Esophagus mucosa (tissue), 1 donor: ENCODE measurements around the gene FHIT. TPM values are rescaled to one million over a fixed set of nuclear protein-coding genes. Genes with fewer than 3 reads are reported as not detected.

ENCODE experiments used
- ATAC-seq: fragments of 200-7000 bp; cut with Tn5 transposase; one replicate; pipeline ENCODE4 v1.9.1; 2020
- total RNA-seq: library from RNA; stranded (reverse); gene quantifications from one replicate; pipeline ENCODE4 v1.2.4, GENCODE V29; 2023
- donor health status: DM: yes; HTN: yes; CAD: no.

FHIT gene
- total RNA-seq, 1 donor from 2014 or later = 10.5 TPM

- no peak for ATAC-seq
These were observed 1471.0 kb downstream of the FHIT start for GRCh38 chr3:59780209-59780608.

DNA sequence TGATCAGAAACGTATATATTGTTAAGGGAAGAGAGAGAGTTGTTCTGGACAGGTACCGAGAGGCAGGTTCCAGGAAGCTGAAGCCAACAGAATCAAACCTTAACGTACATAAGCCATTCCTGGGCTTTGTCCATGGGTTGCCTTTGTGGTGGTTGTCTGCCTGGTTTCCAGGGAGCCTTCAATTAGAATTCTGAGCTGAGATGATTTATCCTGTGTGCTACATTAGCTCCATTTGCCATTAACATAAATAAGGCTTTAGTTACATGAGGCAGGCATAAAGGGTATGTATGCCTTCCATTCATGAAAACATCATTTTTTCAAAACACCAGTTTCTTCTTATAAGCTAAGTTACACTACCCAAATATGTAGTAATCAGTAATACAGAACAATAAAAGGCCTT is 1472.0 kb downstream of the FHIT start:
- ATAC-seq = no peak

DNA sequence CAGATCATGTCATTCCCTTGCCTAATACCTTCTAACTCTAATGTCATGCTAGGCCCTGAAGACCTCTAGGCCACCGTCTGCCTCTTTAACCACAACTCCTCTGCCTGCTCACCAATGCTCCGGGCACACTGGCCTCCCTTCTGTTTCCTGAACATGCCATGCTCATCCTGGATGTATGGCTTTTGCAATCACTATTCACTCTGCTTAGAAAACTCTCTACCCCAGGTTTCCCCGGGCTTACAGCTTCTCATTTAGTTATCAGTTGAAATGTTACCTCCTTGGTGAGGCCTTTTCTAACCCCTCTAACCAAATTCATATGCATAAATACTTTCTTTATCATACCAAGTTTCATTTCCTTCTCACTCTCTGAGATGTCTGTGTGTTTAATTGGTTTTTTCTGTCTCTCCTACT is 1473.6 kb downstream of the FHIT start:
- no peak for ATAC-seq

DNA sequence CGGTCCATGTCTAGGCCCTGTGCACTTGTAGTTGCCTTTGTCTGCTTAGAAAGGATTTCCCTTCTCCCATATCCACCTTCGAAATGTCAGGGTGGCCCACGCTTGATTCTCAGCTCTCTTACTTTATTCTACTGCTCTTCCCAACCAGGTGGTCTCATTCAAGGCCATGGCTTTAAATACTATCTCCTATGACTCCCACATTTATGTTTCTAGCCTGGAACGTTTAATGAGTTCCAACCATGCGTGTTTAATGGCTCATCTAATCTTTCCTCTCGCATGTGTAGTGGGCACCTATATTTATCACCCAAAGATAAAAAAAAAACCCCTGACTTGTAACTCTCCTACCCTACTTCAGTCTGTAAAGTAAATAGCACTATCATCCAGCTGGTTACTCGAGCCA is 1474.2 kb downstream of the FHIT start:
- no peak for ATAC-seq

DNA sequence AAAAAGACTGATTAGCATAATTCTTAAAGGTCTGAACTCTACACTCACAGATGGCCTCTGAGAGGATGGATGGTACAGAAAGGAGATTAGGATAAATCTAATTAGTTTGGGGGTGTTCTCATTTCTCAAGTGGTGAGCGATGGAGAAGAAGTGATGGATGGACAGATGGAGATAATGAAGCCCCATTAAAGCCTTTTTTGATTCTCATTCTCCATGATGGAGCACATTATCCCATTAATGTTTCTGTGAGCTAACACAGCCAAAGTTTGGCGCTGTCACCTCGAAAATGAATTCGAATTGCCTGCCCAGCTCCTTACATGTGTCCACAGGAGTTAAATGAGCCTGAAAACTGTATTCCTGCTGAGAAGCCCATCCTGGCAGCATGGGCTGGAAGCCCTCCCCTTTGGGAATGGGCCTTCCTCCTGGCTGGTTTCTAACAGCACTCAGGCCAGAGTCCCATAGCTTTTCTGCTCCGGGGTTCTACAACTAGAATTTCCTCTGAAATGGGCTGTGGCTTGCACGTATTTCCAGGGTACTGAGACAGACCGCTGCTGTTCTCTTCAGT is 1475.4 kb downstream of the FHIT start:
- ATAC-seq = no peak

- ATAC-seq = no peak
These were observed 1476.1 kb downstream of the FHIT start for GRCh38 chr3:59775106-59775505.

DNA sequence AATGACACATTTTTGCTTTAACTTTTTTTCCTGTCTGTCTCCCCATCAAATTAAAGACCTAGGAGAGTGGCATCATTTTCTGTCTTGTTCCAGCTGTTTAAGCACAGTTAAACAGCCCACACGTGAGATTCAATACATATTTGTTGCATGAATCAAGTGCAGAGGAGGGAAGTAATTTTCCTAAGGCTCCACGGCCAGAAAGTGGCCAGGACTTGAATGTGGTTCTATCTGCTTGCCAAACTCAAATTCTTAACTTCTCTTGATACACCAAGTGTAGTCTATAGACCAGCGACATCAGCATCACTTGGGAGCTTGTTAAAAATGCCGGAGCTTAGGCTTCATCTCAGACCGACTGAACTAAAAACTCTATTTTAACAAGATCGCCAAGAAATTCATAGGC is 1476.6 kb downstream of the FHIT start:
- ATAC-seq = no peak

DNA sequence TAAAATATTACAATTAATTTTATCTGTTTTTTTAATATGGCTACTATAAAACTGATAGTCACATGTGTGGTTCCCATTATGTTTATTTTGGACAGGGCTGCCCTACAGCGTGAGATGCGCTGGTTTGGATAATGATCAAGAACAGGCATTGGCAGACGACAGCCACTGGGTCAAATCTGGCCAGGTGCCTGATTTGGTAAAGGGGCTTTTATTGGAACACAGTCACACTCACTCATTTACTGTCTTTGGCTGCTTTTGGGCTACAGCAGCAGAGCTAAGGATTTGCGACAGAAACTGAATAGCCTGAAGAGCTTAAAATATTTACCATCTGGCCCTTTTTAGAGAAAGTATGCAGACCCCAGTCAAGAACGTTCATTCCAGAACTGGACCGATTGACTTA is 1477.3 kb downstream of the FHIT start:
- no peak for ATAC-seq

DNA sequence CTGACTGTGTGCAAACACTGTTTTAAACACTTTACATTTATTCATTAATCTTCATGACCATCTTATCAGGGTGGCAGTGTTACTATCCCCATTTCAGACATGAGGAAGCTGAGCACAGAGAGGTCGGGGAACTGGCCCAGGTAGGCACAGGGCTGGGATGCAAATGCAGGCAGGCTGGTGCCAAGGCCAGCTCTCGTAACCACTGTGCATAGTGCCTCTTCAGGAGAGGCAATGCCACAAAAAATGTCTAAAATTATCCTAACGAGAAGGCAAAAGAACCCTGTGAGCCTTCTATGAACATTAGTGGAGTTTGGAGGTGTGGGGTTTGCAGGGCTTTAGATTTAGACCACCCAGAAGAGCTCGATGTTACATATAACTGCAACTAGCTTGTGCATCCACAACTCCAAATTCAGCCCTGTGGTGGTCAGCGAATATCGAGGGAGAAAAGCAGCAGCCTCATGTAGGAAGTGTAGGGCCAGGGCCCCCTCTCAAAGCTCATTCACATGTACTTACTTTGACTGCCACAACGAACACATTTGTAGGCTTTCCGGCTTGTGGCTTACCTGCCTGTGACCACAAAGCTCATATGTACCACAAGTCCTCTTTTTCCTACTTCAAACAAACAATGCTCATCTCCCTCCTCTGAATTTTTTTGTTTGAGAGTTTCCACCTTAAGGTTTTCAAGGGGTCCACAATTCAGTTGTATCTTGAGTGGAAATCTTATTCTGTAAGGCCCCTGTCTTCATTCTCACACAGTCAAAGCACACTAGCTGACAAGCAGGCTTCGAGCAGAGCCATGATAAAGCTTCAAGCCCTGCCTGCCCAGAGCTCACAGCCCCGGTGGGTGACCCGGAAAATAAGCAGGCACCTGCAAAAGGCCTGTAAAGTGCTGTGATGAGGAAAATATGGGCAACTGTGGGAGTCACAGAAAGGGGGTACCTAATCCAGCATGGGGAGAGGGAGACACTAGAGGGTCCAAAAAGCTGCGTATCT is 1478.5 kb downstream of the FHIT start:
- ATAC-seq = no peak

GRCh38 chr3:59771768-59772181 is 1479.5 kb downstream of the FHIT start:
- ATAC-seq = peak; percentile 76

DNA sequence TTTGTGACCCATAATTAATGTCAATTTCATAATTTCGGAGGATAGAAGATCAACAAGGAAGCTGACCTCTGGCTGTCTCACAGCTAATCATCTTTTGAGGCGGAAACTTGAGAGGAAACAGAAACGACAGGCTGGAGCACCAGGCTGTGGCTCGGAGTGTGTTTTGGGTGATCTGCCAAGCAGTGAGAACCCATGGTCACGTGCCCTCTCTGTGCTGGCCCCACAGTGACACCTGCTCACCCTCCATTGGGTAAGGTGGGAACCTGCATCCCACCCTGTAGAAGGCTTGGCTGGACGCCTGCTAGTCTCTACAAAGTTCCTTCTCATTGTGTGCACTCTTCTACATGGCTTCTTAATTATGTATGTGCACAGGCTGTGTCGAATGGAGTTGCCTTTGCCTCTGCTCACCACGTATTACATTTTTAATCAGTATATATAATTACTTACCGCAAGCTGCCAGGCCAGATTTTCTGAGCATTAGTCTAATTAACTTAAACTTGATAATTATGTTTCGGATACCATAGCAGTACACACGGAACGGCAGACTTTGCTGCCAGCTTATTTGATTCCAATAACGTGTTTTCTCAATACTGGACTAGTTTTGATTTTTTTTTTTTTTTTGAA is 1482.0 kb downstream of the FHIT start:
- no peak for ATAC-seq

DNA sequence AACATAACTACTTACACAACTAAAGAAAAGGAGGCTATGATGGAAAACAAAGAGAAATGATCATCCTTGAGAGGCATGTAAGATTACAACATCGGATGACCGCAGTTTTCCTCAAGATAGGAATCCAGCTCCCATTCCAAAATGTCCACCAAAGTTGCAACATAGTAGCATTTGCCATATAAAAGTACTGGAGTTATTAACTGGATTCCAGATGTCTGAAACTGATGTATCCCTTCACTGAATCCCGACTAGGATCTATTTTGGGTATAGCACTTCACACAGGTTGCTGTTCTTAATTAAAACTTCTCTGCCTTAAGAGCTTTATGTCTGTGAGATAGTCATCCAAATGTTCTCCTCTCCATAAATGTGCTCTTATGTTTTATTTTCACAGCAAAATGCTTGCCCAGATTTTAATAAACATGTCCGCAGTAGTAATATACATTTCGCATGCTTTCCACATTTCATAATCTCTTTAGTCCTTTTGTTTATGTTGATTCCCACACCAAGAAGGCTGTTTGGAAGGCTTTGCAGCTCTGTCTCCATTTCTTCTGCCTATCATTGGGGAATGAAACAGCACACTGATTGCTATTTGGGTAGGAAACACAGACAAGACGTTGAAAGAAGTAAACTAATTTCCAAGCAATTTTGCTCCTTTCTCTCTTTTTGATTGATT is 1484.9 kb downstream of the FHIT start:
- no peak for ATAC-seq

GRCh38 chr3:59764171-59764570 is 1487.1 kb downstream of the FHIT start:
- ATAC-seq = no peak

DNA sequence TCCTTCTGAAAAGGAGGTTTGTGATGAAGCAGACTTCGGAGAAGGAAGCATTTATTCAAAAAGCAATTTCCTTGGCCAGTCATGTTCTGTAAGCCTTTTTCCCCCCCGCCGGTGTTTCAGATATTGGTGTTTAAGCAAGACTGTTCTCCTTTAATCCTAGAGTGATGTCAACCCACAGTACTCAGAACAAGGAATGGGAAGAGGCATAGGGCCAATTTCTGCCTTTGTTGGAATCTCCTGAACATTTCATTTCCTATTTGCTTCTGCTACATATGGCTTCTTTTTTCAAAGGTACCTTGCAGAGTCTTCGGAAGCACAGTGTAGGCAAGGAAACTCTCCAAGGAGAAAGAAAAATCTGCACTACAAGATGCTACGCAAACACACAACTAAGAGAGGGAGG is 1488.3 kb downstream of the FHIT start:
- no peak for ATAC-seq

- no peak for ATAC-seq
These were observed 1491.8 kb downstream of the FHIT start for GRCh38 chr3:59759298-59760031.

DNA sequence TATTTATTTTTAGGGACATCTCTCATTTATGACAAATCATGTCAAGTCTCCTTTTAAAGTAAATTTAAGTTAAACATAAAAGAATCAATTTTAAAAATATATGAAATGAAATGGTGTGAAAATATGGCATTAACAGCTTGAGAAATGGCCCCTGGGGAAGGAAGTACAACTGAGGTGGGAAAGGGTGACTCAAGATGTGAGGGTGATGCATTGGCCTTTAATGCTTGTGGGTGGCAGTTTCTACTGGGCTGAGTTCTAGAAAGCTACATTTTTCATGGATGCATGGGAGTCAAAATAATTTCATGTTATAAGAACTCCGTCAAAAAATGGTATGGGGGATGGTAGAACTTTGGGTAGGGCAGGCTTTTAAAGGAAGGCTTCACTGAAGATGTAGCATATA is 1492.6 kb downstream of the FHIT start:
- no peak for ATAC-seq

- ATAC-seq = no peak
These were observed 1494.3 kb downstream of the FHIT start for GRCh38 chr3:59756934-59757333.

DNA sequence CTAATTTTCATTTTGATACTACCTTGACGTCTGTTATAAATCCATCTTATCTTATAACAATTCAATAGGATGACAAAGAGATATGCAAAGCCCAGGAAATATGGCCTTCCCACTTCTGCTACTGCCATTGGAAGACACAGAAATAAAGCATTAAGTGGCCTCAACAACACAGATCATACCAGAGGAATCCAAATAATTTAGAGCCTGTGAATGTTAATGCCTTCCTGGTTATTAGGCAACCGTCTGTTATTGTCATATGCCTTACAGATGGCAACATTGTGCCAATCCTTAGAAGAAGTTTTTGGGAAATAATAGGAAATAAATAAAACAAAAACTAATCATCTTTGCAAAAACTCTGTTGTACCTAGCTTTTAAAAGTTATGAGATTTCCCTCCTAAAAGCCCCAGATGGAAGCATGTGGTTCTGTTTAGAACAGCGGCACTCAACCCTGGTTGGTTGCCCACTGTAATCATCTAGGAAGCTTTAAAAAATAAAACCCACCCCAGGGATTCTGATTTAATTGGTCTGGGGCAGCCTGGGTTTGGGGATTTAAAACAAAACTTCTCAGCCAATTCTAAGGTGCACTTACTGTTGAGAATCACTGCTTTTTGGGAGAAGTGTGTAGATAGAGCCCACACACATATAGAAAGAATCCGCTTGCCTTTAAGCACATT is 1496.7 kb downstream of the FHIT start:
- ATAC-seq = no peak

DNA sequence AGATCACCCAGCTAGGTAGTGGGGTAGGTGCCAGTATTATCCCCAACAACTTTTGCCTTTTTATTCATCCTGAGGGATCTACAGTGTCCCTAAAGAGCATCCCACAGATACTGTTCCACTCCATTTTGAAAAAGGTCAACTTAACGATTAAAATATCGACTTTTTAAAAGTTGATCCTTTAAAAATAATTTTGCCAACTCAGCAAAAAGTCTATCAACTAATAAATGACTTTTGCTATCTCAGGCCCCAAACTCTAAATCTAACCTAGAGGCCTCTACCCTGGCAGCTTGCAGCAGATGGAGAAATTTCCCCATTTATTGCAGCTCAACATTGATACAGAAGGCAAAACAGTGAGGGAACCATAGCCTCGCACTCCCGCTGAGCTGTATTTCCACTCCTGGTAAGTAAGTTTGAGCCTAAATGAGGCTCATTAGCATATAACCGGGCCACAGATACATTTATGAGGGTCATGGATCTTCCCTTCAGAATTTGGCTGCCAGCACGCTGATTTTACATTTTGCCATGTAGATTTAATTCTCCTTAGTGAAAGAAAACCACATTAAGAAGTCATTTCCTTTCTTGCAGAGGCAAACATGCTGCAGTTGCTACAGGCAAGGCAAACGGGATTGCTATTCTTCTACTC is 1497.3 kb downstream of the FHIT start:
- no peak for ATAC-seq

GRCh38 chr3:59752925-59753324 is 1498.3 kb downstream of the FHIT start:
- ATAC-seq = no peak

- no peak for ATAC-seq
These were observed 1499.6 kb downstream of the FHIT start for GRCh38 chr3:59751606-59752005.
